PC-9 (cell line): ENCODE results near the gene ADCY4.

Experiments
- EZH2 ChIP-seq: fragments of 200-600 bp; sonication (generic); IDR thresholded peaks from 2 replicates; pipeline ENCODE4 v1.8.0; 2017; ENCODE audit warnings: antibody characterized with exemption, low read depth
- TF ChIP-seq, protein P1 (sequence below): fragments of 200-600 bp; sonication (generic); conservative IDR thresholded peaks from 2 replicates; pipeline ENCODE4 v1.6.1; 2017; ENCODE audit warnings: mixed run types, antibody characterized with exemption, mild to moderate bottlenecking, moderate library complexity

DNA sequence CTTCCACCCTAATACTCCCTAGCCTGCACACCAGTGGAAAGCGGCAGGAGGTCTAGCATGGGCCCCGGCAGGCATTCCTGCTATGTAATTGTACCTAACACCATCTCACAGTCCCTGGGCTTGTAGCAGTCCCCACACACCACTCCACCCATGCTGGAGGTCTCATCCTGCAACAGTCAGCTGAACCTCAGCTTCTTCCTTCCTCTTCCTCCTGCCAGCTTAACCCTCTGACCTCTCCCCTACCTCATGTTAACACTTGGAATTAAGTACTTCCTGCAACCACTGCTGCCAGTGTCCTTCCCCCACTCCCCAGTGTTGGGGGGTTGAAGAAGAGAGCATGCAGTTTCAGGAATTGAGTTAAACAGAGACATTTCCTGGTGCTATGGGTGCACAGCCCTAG is 7.6 kb downstream of the ADCY4 start:
- TF ChIP-seq, protein P1, sequence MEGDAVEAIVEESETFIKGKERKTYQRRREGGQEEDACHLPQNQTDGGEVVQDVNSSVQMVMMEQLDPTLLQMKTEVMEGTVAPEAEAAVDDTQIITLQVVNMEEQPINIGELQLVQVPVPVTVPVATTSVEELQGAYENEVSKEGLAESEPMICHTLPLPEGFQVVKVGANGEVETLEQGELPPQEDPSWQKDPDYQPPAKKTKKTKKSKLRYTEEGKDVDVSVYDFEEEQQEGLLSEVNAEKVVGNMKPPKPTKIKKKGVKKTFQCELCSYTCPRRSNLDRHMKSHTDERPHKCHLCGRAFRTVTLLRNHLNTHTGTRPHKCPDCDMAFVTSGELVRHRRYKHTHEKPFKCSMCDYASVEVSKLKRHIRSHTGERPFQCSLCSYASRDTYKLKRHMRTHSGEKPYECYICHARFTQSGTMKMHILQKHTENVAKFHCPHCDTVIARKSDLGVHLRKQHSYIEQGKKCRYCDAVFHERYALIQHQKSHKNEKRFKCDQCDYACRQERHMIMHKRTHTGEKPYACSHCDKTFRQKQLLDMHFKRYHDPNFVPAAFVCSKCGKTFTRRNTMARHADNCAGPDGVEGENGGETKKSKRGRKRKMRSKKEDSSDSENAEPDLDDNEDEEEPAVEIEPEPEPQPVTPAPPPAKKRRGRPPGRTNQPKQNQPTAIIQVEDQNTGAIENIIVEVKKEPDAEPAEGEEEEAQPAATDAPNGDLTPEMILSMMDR, result no peak
- TF ChIP-seq EZH2, result no peak
